NCI-H524 (cell line): ENCODE measurements around the gene HMGN1.
A peak's percentile ranks its signal among the peaks of the same experiment; 100 is the strongest.

Experiments
- DNase-seq, 2 experiments: peaks; one replicate each; lab custom pipeline; 2025; lab: John Stamatoyannopoulos, UW

Gene HMGN1

GRCh38 chr21:39330001-39330400, 18.9 kb downstream of the HMGN1 start:
- DNase-seq: no peak

- DNase-seq: no peak
Observed at GRCh38 chr21:39327727-39328126, 21.2 kb downstream of the HMGN1 start.

- DNase-seq: no peak
Observed at GRCh38 chr21:39326607-39327307, 22.1 kb downstream of the HMGN1 start.

- DNase-seq: no peak
Observed at GRCh38 chr21:39325458-39325857, 23.4 kb downstream of the HMGN1 start.

- no peak for DNase-seq
Observed at GRCh38 chr21:39321424-39321823, 27.5 kb downstream of the HMGN1 start.

- DNase-seq: no peak
Observed at GRCh38 chr21:39319814-39320332, 29.0 kb downstream of the HMGN1 start.

- no peak for DNase-seq
Observed at GRCh38 chr21:39319251-39319756, 29.6 kb downstream of the HMGN1 start.

- DNase-seq: no peak
Observed at GRCh38 chr21:39318091-39318959, 30.6 kb downstream of the HMGN1 start.

GRCh38 chr21:39317134-39318090, 31.5 kb downstream of the HMGN1 start:
- DNase-seq: no peak

GRCh38 chr21:39316729-39317128, 32.2 kb downstream of the HMGN1 start:
- no peak for DNase-seq

GRCh38 chr21:39315603-39316445, 33.1 kb downstream of the HMGN1 start:
- DNase-seq: no peak

GRCh38 chr21:39314143-39315027, 34.5 kb downstream of the HMGN1 start:
- peak; percentile 57 to 67 for DNase-seq

- DNase-seq: peak; percentile 77 to 95
Observed at GRCh38 chr21:39313571-39314142, 35.2 kb downstream of the HMGN1 start, which contains the start of gene BRWD1. Gene BRWD1 (minus strand): TSS chr21:39313632. CDS start chr21:39313491, 141 bp downstream.

GRCh38 chr21:39313042-39313570, 35.8 kb downstream of the HMGN1 start:
- DNase-seq: peak in 1 of 2 experiments; percentile 57

- peak; percentile 81 to 86 for DNase-seq
Observed at GRCh38 chr21:39312112-39313041, 36.5 kb downstream of the HMGN1 start.

- no peak for DNase-seq
Observed at GRCh38 chr21:39311164-39311563, 37.7 kb downstream of the HMGN1 start.

GRCh38 chr21:39307466-39307865, 41.4 kb downstream of the HMGN1 start:
- DNase-seq: peak in 1 of 2 experiments; percentile 16

GRCh38 chr21:39300587-39300986, 48.3 kb downstream of the HMGN1 start:
- no peak for DNase-seq
